ENCODE measurements around the gene NUDT2. TPM values are rescaled to one million over a fixed set of nuclear protein-coding genes. Genes with fewer than 3 reads are reported as not detected.

Gene NUDT2
- polyA plus RNA-seq, 1 donor from 2014 or later, result 62.6 TPM

GRCh38 chr9:34380511-34381315, 51.3 kb downstream of the NUDT2 start:
- Histone ChIP-seq H3K36me3 (ENCODE audit: insufficient read depth, low read length) (no peaks in the 10 kb centered on the region), H3K79me2 (replicated peaks; ENCODE audit: insufficient read depth, low read length) (no peaks in the 10 kb centered on the region), H3F3A (ENCODE audit: insufficient read depth, low read length, poor library complexity, severe bottlenecking) (no peaks in the 10 kb centered on the region), H3K4me3 (ENCODE audit: low read length) (peak overlapping the region; percentile 61), H2AFZ (ENCODE audit: low read depth, low read length) (peak overlapping the region; percentile 21), H3K9ac (ENCODE audit: low read length) (no peak overlapping the region), H3K27ac (ENCODE audit: low read length) (no peak overlapping the region), H3K4me2 (ENCODE audit: low read length) (no peak overlapping the region), H3K9me2 (ENCODE audit: insufficient read depth, low read length) (no peaks in the 10 kb centered on the region), H3K27me3 (ENCODE audit: insufficient read depth, low read depth, low read length) (peaks cover 26% of the 10 kb centered on the region), H4K20me1 (ENCODE audit: insufficient read depth) (no peaks in the 10 kb centered on the region), H3K9me3 (ENCODE audit: low read length) (no peaks in the 10 kb centered on the region)
- TF ChIP-seq EZH2 (IDR thresholded peaks at IDR 0.05; ENCODE audit: borderline replicate concordance, insufficient read depth, low read length, poor library complexity, severe bottlenecking) (no peak), SMC3 (conservative IDR thresholded peaks at IDR 0.05; ENCODE audit: poor library complexity) (no peak), REST (IDR thresholded peaks at IDR 0.05; ENCODE audit: borderline replicate concordance) (no peak), EP300 (conservative IDR thresholded peaks at IDR 0.05; ENCODE audit: poor library complexity, severe bottlenecking) (no peak), TAF1 (IDR thresholded peaks at IDR 0.05; ENCODE audit: low read depth) (no peak), RAD21 (conservative IDR thresholded peaks at IDR 0.05) (no peak), MXI1 (conservative IDR thresholded peaks at IDR 0.05; ENCODE audit: poor library complexity, severe bottlenecking) (no peak), CTCF (IDR thresholded peaks at IDR 0.05; ENCODE audit: poor library complexity, severe bottlenecking) (no peak), POLR2AphosphoS5 (IDR thresholded peaks at IDR 0.05) (no peak)

GRCh38 chr9:34381323-34381722, 52.0 kb downstream of the NUDT2 start:
- peak overlapping the region; percentile 61 for H3K4me3 ChIP-seq (ENCODE audit: low read length)
- peaks cover 26% of the 10 kb centered on the region for H3K27me3 ChIP-seq (ENCODE audit: insufficient read depth, low read depth, low read length)
- no peaks in the 10 kb centered on the region for H4K20me1 ChIP-seq (ENCODE audit: insufficient read depth)
- H3K9me3 ChIP-seq (ENCODE audit: low read length), result no peaks in the 10 kb centered on the region
- H3K79me2 ChIP-seq (replicated peaks; ENCODE audit: insufficient read depth, low read length), result no peaks in the 10 kb centered on the region
- no peak overlapping the region for H3K27ac ChIP-seq (ENCODE audit: low read length)
- H3K9ac ChIP-seq (ENCODE audit: low read length), result no peak overlapping the region
- no peaks in the 10 kb centered on the region for H3K9me2 ChIP-seq (ENCODE audit: insufficient read depth, low read length)
- no peaks in the 10 kb centered on the region for H3K36me3 ChIP-seq (ENCODE audit: insufficient read depth, low read length)
- H3K4me2 ChIP-seq (ENCODE audit: low read length), result no peak overlapping the region
- TF ChIP-seq MXI1 (conservative IDR thresholded peaks at IDR 0.05; ENCODE audit: poor library complexity, severe bottlenecking) (no peak), TAF1 (IDR thresholded peaks at IDR 0.05; ENCODE audit: low read depth) (no peak), REST (IDR thresholded peaks at IDR 0.05; ENCODE audit: borderline replicate concordance) (no peak), SMC3 (conservative IDR thresholded peaks at IDR 0.05; ENCODE audit: poor library complexity) (no peak), EP300 (conservative IDR thresholded peaks at IDR 0.05; ENCODE audit: poor library complexity, severe bottlenecking) (no peak)
- no peaks in the 10 kb centered on the region for H3F3A ChIP-seq (ENCODE audit: insufficient read depth, low read length, poor library complexity, severe bottlenecking)
- no peak overlapping the region for H2AFZ ChIP-seq (ENCODE audit: low read depth, low read length)

All from neural cell (in vitro differentiated cells).